GM21528 (cell line): ENCODE data around the gene EPC1.
A peak's percentile ranks its signal among the peaks of the same experiment; 100 is the strongest.
"Not testable (repeated sequence)": the region's sequence is repeated elsewhere in the genome, so short reads cannot be mapped to it uniquely, and the experiment has no call there.

Experiments used
- ATAC-seq: cut with Tn5 transposase; IDR thresholded peaks from one replicate; pipeline ENCODE4 v1.9.1; 2021; ENCODE audit warnings: mild to moderate bottlenecking, moderate library complexity; ENCODE audit not compliant: unreplicated experiment, low FRiP score

Gene EPC1

GRCh38 chr10:32372000-32372875 lies 25.3 kb upstream of the EPC1 start:
- no peak for ATAC-seq

GRCh38 chr10:32371101-32371500 lies 24.1 kb upstream of the EPC1 start:
- no peak for ATAC-seq

GRCh38 chr10:32367793-32368453 lies 21.0 kb upstream of the EPC1 start:
- ATAC-seq = no peak

- ATAC-seq = no peak
Measured at GRCh38 chr10:32366588-32366987, 19.6 kb upstream of the EPC1 start.

GRCh38 chr10:32366111-32366510 lies 19.2 kb upstream of the EPC1 start:
- ATAC-seq = no peak

- not testable (repeated sequence) for ATAC-seq
Measured at GRCh38 chr10:32365404-32365803, 18.4 kb upstream of the EPC1 start.

- no peak for ATAC-seq
Measured at GRCh38 chr10:32362571-32362970, 15.6 kb upstream of the EPC1 start.

- no peak for ATAC-seq
Measured at GRCh38 chr10:32360884-32361283, 13.9 kb upstream of the EPC1 start.

- no peak for ATAC-seq
Measured at GRCh38 chr10:32360241-32360640, 13.3 kb upstream of the EPC1 start.

GRCh38 chr10:32357056-32357735 lies 10.2 kb upstream of the EPC1 start:
- ATAC-seq = no peak

GRCh38 chr10:32354690-32355089 lies 7.7 kb upstream of the EPC1 start:
- not testable (repeated sequence) for ATAC-seq

- ATAC-seq = no peak
Measured at GRCh38 chr10:32350811-32351350, 3.9 kb upstream of the EPC1 start.

- no peak for ATAC-seq
Measured at GRCh38 chr10:32349968-32350738, 3.2 kb upstream of the EPC1 start.

GRCh38 chr10:32349199-32349585 lies 2.2 kb upstream of the EPC1 start:
- ATAC-seq = no peak

- ATAC-seq = no peak
Measured at GRCh38 chr10:32348297-32349198, 1.6 kb upstream of the EPC1 start.

- ATAC-seq = peak; percentile 14
Measured at GRCh38 chr10:32347363-32348022, 535 bp upstream of the EPC1 start.

- peak; percentile 82 for ATAC-seq
Measured at GRCh38 chr10:32346134-32346550, 816 bp downstream of the EPC1 start.

GRCh38 chr10:32341596-32341995 lies 5.4 kb downstream of the EPC1 start:
- no peak for ATAC-seq
